IMR-90 (cell line): ENCODE measurements around the gene MAPKAPK2. TPM values are rescaled to one million over a fixed set of nuclear protein-coding genes. Genes with fewer than 3 reads are reported as not detected.
A peak's percentile ranks its signal among the peaks of the same experiment; 100 is the strongest.

Source experiments
- ATAC-seq: fragments of 200-7000 bp; cut with Tn5 transposase; 2 replicates; pipeline ENCODE4 v1.9.1; 2020; ENCODE audit warnings: low read depth, mild to moderate bottlenecking, moderate library complexity
- BruUV-seq: library from RNA; stranded (reverse); fragments of 400-500 nt; replicated peaks from 2 replicates; lab custom pipeline; 2021; lab: Mats Ljungman, UMichigan
- CTCF ChIA-PET: fragments of 300-600 bp; formaldehyde crosslinking; extraction: SDS; loops from one replicate; lab custom pipeline; 2021; ENCODE audit warnings: antibody characterized with exemption; lab: Yijun Ruan, JAX
- POLR2A ChIA-PET: fragments of 300-600 bp; sonication (Branson Sonifier 250); formaldehyde crosslinking; loops from one replicate; lab custom pipeline; 2022; ENCODE audit warnings: antibody characterized with exemption; ENCODE audit not compliant: unreplicated experiment; lab: Charles Lee
- DNase-seq: peaks from one replicate; pipeline ENCODE4 v3.0.0; 2013
- H2AFZ ChIP-seq: replicated peaks from 2 replicates; pipeline ENCODE3; 2013; ENCODE audit warnings: low read length, mild to moderate bottlenecking; ENCODE audit not compliant: poor library complexity
- H2AK5ac ChIP-seq: 2 replicates; pipeline ENCODE4 v1.6.1; 2013; ENCODE audit warnings: low read depth, low read length, inconsistent platforms
- H2AK9ac ChIP-seq: replicated peaks from 2 replicates; pipeline ENCODE3; 2013; ENCODE audit warnings: mild to moderate bottlenecking, low read depth, low read length, moderate library complexity; ENCODE audit not compliant: poor library complexity
- H2BK120ac ChIP-seq: 2 replicates; pipeline ENCODE4 v1.6.1; 2013; ENCODE audit warnings: low read depth, low read length, inconsistent platforms
- H2BK15ac ChIP-seq: 3 replicates; pipeline ENCODE4 v1.6.1; 2013; ENCODE audit warnings: low read depth, low read length, inconsistent platforms
- H2BK20ac ChIP-seq: 2 replicates; pipeline ENCODE4 v1.6.1; 2013; ENCODE audit warnings: low read depth, mild to moderate bottlenecking, inconsistent platforms, low read length, moderate library complexity
- H2BK5ac ChIP-seq: 2 replicates; pipeline ENCODE4 v1.6.1; 2013; ENCODE audit warnings: mild to moderate bottlenecking, low read depth, low read length, inconsistent platforms; ENCODE audit not compliant: poor library complexity, severe bottlenecking
- H3K14ac ChIP-seq: replicated peaks from 2 replicates; pipeline ENCODE4 v1.6.1; 2013; ENCODE audit warnings: low read depth, low read length, inconsistent platforms
- H3K18ac ChIP-seq: 2 replicates; pipeline ENCODE4 v1.6.1; 2013; ENCODE audit warnings: low read depth, low read length, control low read depth
- H3K23ac ChIP-seq: 2 replicates; pipeline ENCODE4 v1.6.1; 2013; ENCODE audit warnings: low read depth, low read length, inconsistent platforms
- H3K27ac ChIP-seq: 2 replicates; pipeline ENCODE4 v1.5.1; 2013; ENCODE audit warnings: mild to moderate bottlenecking, control low read depth, low read length; ENCODE audit not compliant: insufficient read depth
- H3K27me3 ChIP-seq: 2 replicates; pipeline ENCODE4 v1.6.1; 2013; ENCODE audit warnings: low read length; ENCODE audit not compliant: control insufficient read depth, insufficient read depth
- H3K36me3 ChIP-seq: 2 replicates; pipeline ENCODE4 v1.6.1; 2013; ENCODE audit warnings: low read length, mixed read lengths; ENCODE audit not compliant: control insufficient read depth, insufficient read depth
- H3K4ac ChIP-seq: 2 replicates; pipeline ENCODE4 v1.6.1; 2013; ENCODE audit warnings: low read depth, low read length, inconsistent platforms
- H3K4me1 ChIP-seq: 2 replicates; pipeline ENCODE4 v1.6.1; 2013; ENCODE audit warnings: low read length, mixed read lengths; ENCODE audit not compliant: control insufficient read depth, insufficient read depth
- H3K4me2 ChIP-seq: 2 replicates; pipeline ENCODE4 v1.6.1; 2013; ENCODE audit warnings: low read depth, mild to moderate bottlenecking, control low read depth, low read length, moderate library complexity
- H3K4me3 ChIP-seq: 2 replicates; pipeline ENCODE4 v1.5.1; 2013; ENCODE audit warnings: low read depth, mild to moderate bottlenecking, control low read depth, low read length, moderate library complexity; ENCODE audit not compliant: insufficient read depth
- H3K56ac ChIP-seq: 2 replicates; pipeline ENCODE4 v1.6.1; 2013; ENCODE audit warnings: low read length, inconsistent platforms; ENCODE audit not compliant: insufficient read depth; ENCODE audit errors: extremely low read depth
- H3K79me1 ChIP-seq, 2 experiments: 2 replicates each; pipeline ENCODE4 v1.6.1; 2013; ENCODE audit warnings: low read length in 2 of 2, inconsistent platforms in 1 of 2, low read depth in 1 of 2
- H3K9ac ChIP-seq: 2 replicates; pipeline ENCODE4 v1.6.1; 2013; ENCODE audit warnings: low read depth, low read length, control low read depth
- H3K9me1 ChIP-seq: 2 replicates; pipeline ENCODE4 v1.6.1; 2013; ENCODE audit warnings: low read length, inconsistent platforms; ENCODE audit not compliant: insufficient read depth
- H3K9me3 ChIP-seq: 2 replicates; pipeline ENCODE4 v1.6.1; 2013; ENCODE audit warnings: low read length; ENCODE audit not compliant: control insufficient read depth, insufficient read depth
- H4K20me1 ChIP-seq: 2 replicates; pipeline ENCODE4 v1.6.1; 2013; ENCODE audit warnings: low read length, inconsistent platforms; ENCODE audit not compliant: insufficient read depth
- H4K5ac ChIP-seq: 2 replicates; pipeline ENCODE4 v1.6.1; 2013; ENCODE audit warnings: mild to moderate bottlenecking, low read depth, low read length, control low read depth
- H4K8ac ChIP-seq, 2 experiments: 2 replicates each; pipeline ENCODE4 v1.6.1; 2013; ENCODE audit warnings: low read depth in 2 of 2, low read length in 2 of 2, control low read depth in 1 of 2, inconsistent platforms in 1 of 2
- H4K91ac ChIP-seq: 2 replicates; pipeline ENCODE4 v1.6.1; 2013; ENCODE audit warnings: low read depth, low read length, inconsistent platforms; ENCODE audit not compliant: insufficient read depth
- CEBPB ChIP-seq: IDR thresholded peaks from 2 replicates; pipeline ENCODE4 v1.6.1; 2012; ENCODE audit warnings: low read depth, low read length, improper control_type of control experiment
- MXI1 ChIP-seq: IDR thresholded peaks from 2 replicates; pipeline ENCODE4 v1.6.1; 2012; ENCODE audit warnings: low read depth, mild to moderate bottlenecking, low read length, moderate library complexity, borderline replicate concordance
- WGBS, 2 experiments: methylation state at CpG; one replicate each; pipeline versions ENCODE4 v1.1.5 to v1.1.7; 2013; ENCODE audit warnings: missing lambda C conversion rate in 2 of 2; ENCODE audit not compliant: insufficient read length in 1 of 2; ENCODE audit errors: extremely low coverage in 2 of 2; 5-methylcytosine and 5-hydroxymethylcytosine counted together
- dilution Hi-C: fragments of 300-500 bp; cut with HindIII; formaldehyde crosslinking; loops from one replicate; pipeline ENCODE4 v1.14.3; 2018; ENCODE audit warnings: low sequenced_read_pairs; ENCODE audit not compliant: unreplicated experiment
- in situ Hi-C: fragments of 300-500 bp; cut with MboI; formaldehyde crosslinking; loops from 3 replicates; pipeline ENCODE4 v1.14.3; 2019; ENCODE audit warnings: low sequenced_read_pairs, inconsistent platforms, mixed read lengths
- intact Hi-C: fragments of 100-400 bp; cut with micrococcal nuclease; formaldehyde crosslinking; loops from 2 replicates; pipeline ENCODE4 v1.10.0; 2022
- polyA plus RNA-seq, 3 experiments: library from polyadenylated mRNA; depleted of rRNA; stranded (reverse); fragments of >200 nt; gene quantifications; 2 replicates each; pipeline ENCODE4 v1.2.3, GENCODE V29; 2012; ENCODE audit warnings: low replicate concordance in 1 of 3
- total RNA-seq: library from RNA; depleted of rRNA; stranded (reverse); fragments of >200 nt; gene quantifications from 2 replicates; pipeline ENCODE4 v1.2.3, GENCODE V29; 2012

MAPKAPK2 gene
- total and polyA plus RNA-seq, 2 of the 4 experiments (the other 2 are of a cell fraction): 56.5 to 66.4 TPM

DNA sequence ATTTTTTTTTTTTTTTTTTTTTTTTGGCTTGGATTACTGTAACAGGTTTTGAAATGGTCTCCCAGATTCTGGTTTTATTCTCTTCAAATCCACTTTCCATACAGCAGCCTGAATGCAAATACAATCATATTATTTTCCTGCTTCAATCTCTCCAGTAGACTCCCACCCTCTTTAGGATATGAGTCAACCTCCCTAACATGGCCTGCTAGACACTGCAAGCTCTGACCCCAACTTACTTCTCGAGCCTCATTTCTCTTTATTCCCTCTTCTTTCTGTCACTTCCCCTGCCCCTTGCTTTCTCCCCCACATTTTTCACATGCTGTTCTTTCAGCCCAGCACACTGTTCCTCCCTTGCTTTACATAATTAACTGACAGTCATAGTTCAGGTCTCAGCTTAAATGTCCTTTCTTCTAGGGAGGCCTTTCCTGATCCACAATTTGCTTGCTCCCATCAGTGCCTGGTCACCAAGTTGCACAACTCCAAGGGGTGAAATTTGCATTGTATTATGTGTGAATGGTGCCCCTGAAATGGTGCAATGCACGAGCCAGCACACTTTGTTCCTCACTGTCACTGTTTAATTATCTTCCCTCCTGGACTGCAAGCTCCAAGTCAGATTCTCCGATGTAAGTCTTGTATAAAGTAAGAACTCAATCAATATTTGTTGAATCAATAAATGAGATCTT is 63.8 kb downstream of the MAPKAPK2 start:
- no peaks in the 10 kb centered on the region for H3K79me1 ChIP-seq
- no peak overlapping the region for H2AK5ac ChIP-seq
- H3K4me2 ChIP-seq: no peak overlapping the region
- TF ChIP-seq CEBPB: 0 out of 2 replicates have a peak, but pooled peaks have one; percentile 34
- no peak for TF ChIP-seq MXI1
- H2BK120ac ChIP-seq: peak overlapping the region; percentile 40; the same call in 1 of the 2 replicates
- 75% methylated on average over 1 of the region's 3 CpGs; no CpG with 5 or more reads in 1 of the 2 experiments for WGBS, 2 experiments
- H3K18ac ChIP-seq: no peak overlapping the region
- ATAC-seq (no peak), DNase-seq (no peak)
- ChIA-PET POLR2A (no interaction called here), CTCF (interaction anchor here (0.6 kb wide), 1 partner anchor 136 kb away, joined by 4 read pairs; no protein-coding TSS in a partner anchor)
- H3K14ac ChIP-seq: peak overlapping the region; percentile 50
- no peak overlapping the region for H3K27ac ChIP-seq
- no peak overlapping the region; the same call in 2 of the 3 replicates for H2BK15ac ChIP-seq
- no peak overlapping the region for H3K56ac ChIP-seq
- no peaks in the 10 kb centered on the region for H3K36me3 ChIP-seq
- H2BK5ac ChIP-seq: no peak overlapping the region
- H3K4me1 ChIP-seq: peaks cover 3% of the 10 kb centered on the region
- no peak overlapping the region for H3K9ac ChIP-seq
- H2BK20ac ChIP-seq: 0 out of 2 replicates have a peak overlapping the region, but pooled peaks have one; percentile 50
- H4K91ac ChIP-seq: no peak overlapping the region
- peak overlapping the region; percentile 38 for H2AFZ ChIP-seq
- no peak overlapping the region for H3K23ac ChIP-seq
- no peak overlapping the region for H3K4me3 ChIP-seq
- no TSS peak for BruUV-seq
- intact Hi-C loops: no loop called here
- H2AK9ac ChIP-seq: peak overlapping the region; percentile 53
- no peaks in the 10 kb centered on the region for H4K20me1 ChIP-seq
- peaks cover 22% of the 10 kb centered on the region for H3K9me1 ChIP-seq
- no peaks in the 10 kb centered on the region for H3K27me3 ChIP-seq
- in situ Hi-C loops: no loop called here
- no peak overlapping the region for H4K5ac ChIP-seq
- H3K4ac ChIP-seq: peak overlapping the region; percentile 23; the same call in 1 of the 2 replicates
- no peaks in the 10 kb centered on the region for H3K9me3 ChIP-seq
- dilution Hi-C loops: no loop called here
- H4K8ac ChIP-seq: no peak overlapping the region
